Left lung (tissue), 10 donors: ENCODE data around the gene XPO4. TPM values are rescaled to one million over a fixed set of nuclear protein-coding genes. Genes with fewer than 3 reads are reported as not detected.
"Not testable (repeated sequence)": the region's sequence is repeated elsewhere in the genome, so short reads cannot be mapped to it uniquely, and the experiment has no call there.

Experiments
- ATAC-seq: fragments of 200-7000 bp; cut with Tn5 transposase; one replicate; pipeline ENCODE4 v1.9.1; 2020; ENCODE audit warnings: moderate library complexity
- DNase-seq, 4 donors: peaks; one replicate each; pipeline ENCODE4 v3.0.0-alpha.2; 2013 to 2020
- H3K27ac ChIP-seq, 2 donors: fragments of 200-600 bp; sonication (generic) in 1 of 2; one replicate each; pipeline versions ENCODE4 v1.5.0 to v1.8.0; 2020 to 2021
- H3K27me3 ChIP-seq, 2 donors: fragments of 200-600 bp; sonication (generic) in 1 of 2; one replicate each; pipeline versions ENCODE4 v1.5.0 to v1.8.0; 2020 to 2021
- H3K36me3 ChIP-seq, 2 donors: fragments of 200-600 bp; sonication (generic) in 1 of 2; one replicate each; pipeline versions ENCODE4 v1.5.0 to v1.8.0; 2020 to 2021
- H3K4me1 ChIP-seq, 2 donors: fragments of 200-600 bp; one replicate each; pipeline ENCODE4 v1.8.0; 2021
- H3K4me3 ChIP-seq, 2 donors: fragments of 200-600 bp; sonication (generic) in 1 of 2; one replicate each; pipeline versions ENCODE4 v1.5.0 to v1.8.0; 2020 to 2021; ENCODE audit warnings: mild to moderate bottlenecking in 1 of 2
- H3K9me3 ChIP-seq, 2 donors: fragments of 200-600 bp; sonication (generic) in 1 of 2; one replicate each; pipeline versions ENCODE4 v1.5.0 to v1.8.0; 2020 to 2021
- intact Hi-C, 2 donors: fragments of 100-400 bp; cut with DNase I; formaldehyde crosslinking; loops; one replicate each; pipeline versions ENCODE4 v1.11.2 to v1.14.2; 2022
- polyA plus RNA-seq, 6 donors: library from polyadenylated mRNA; unstranded; fragments of 120-200 nt; gene quantifications; one replicate each; pipeline ENCODE4 v1.2.1, GENCODE V29; 2013; ENCODE audit not compliant: insufficient read length in 6 of 6
- total RNA-seq, 2 donors: library from RNA; stranded (reverse); fragmentation: NEBNext Ultra II Directional; extraction: Animal tissue kit (Norgen Biotek cat#: 25700); gene quantifications; one replicate each; pipeline ENCODE4 v1.2.1, GENCODE V29; 2021
- TF ChIP-seq, protein P1 (sequence below), 2 donors: fragments of 200-600 bp; sonication (generic) in 1 of 2; IDR thresholded peaks; one replicate each; pipeline versions ENCODE4 v1.5.0 to v1.8.0; 2021; ENCODE audit warnings: antibody characterized with exemption in 2 of 2
- donor health status: DM: no; HTN: yes; CAD: no.
- donor health status: DM: no; HTN: no; CAD: no.

Gene XPO4
- total and polyA plus RNA-seq, 8 donors = 18.3 to 24.8 (median 19.4) TPM

- H3K36me3 ChIP-seq = no peaks in the 10 kb centered on the region
- TF ChIP-seq, protein P1, sequence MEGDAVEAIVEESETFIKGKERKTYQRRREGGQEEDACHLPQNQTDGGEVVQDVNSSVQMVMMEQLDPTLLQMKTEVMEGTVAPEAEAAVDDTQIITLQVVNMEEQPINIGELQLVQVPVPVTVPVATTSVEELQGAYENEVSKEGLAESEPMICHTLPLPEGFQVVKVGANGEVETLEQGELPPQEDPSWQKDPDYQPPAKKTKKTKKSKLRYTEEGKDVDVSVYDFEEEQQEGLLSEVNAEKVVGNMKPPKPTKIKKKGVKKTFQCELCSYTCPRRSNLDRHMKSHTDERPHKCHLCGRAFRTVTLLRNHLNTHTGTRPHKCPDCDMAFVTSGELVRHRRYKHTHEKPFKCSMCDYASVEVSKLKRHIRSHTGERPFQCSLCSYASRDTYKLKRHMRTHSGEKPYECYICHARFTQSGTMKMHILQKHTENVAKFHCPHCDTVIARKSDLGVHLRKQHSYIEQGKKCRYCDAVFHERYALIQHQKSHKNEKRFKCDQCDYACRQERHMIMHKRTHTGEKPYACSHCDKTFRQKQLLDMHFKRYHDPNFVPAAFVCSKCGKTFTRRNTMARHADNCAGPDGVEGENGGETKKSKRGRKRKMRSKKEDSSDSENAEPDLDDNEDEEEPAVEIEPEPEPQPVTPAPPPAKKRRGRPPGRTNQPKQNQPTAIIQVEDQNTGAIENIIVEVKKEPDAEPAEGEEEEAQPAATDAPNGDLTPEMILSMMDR (IDR thresholded peaks at IDR 0.05) = no peak
- no peaks in the 10 kb centered on the region for H3K9me3 ChIP-seq
- ATAC-seq = no peak
- H3K27ac ChIP-seq = no peak overlapping the region
- intact Hi-C loops = no loop called here
- H3K27me3 ChIP-seq = no peaks in the 10 kb centered on the region
- H3K4me1 ChIP-seq = no peaks in the 10 kb centered on the region
- DNase-seq = no peak
- H3K4me3 ChIP-seq = no peak overlapping the region
These were observed 10.8 kb downstream of the XPO4 start for GRCh38 chr13:20891768-20892167.

GRCh38 chr13:20891034-20891433 is 11.5 kb downstream of the XPO4 start:
- no peak for ATAC-seq
- intact Hi-C loops = no loop called here
- Histone ChIP-seq H3K4me1 (no peaks in the 10 kb centered on the region), H3K27me3 (no peaks in the 10 kb centered on the region), H3K9me3 (no peaks in the 10 kb centered on the region), H3K36me3 (no peaks in the 10 kb centered on the region), H3K4me3 (no peak overlapping the region), H3K27ac (no peak overlapping the region)
- TF ChIP-seq, protein P1 (IDR thresholded peaks at IDR 0.05) = no peak
- DNase-seq = no peak

- H3K27ac ChIP-seq, ATAC-seq, DNase-seq, intact Hi-C loops, H3K36me3 ChIP-seq, H3K9me3 ChIP-seq, H3K4me1 ChIP-seq, H3K4me3 ChIP-seq, H3K27me3 ChIP-seq: not testable (repeated sequence)
These were observed 12.0 kb downstream of the XPO4 start for GRCh38 chr13:20890540-20890939.

DNA sequence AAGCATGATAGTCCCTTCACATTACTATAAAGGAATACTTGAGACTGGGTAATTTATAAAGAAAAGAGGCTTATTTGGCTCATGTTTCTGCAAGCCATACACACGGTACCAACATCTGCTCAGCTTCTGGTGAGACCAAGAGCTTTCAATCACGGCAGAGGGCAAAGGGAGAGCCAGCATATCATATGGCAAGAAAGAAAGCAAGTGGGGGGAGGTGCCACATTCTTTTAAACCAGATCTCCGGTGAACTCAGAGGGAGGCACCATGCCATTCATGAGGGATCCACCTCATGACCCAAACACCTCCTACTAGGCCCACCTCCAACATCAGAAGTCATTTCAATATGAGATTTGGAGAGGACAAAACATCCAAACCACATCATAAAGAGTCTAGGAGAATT is 20.3 kb downstream of the XPO4 start:
- H3K27ac ChIP-seq = no peak overlapping the region
- ATAC-seq = no peak
- TF ChIP-seq, protein P1 (IDR thresholded peaks at IDR 0.05) = no peak
- no peak for DNase-seq
- H3K27me3 ChIP-seq = no peaks in the 10 kb centered on the region
- H3K4me3 ChIP-seq = no peak overlapping the region
- H3K9me3 ChIP-seq = no peaks in the 10 kb centered on the region
- H3K4me1 ChIP-seq = peaks cover 0 to 11% of the 10 kb centered on the region in 2 donors
- H3K36me3 ChIP-seq = no peaks in the 10 kb centered on the region
- intact Hi-C loops = no loop called here

GRCh38 chr13:20877902-20878301 is 24.6 kb downstream of the XPO4 start:
- Histone ChIP-seq H3K4me1 (peaks cover 0 to 3% of the 10 kb centered on the region in 2 donors), H3K4me3 (no peak overlapping the region), H3K27me3 (no peaks in the 10 kb centered on the region), H3K27ac (no peak overlapping the region), H3K9me3 (peaks cover 0 to 3% of the 10 kb centered on the region in 2 donors), H3K36me3 (no peaks in the 10 kb centered on the region)
- DNase-seq (no peak), ATAC-seq (peak; percentile 52)
- intact Hi-C loops = no loop called here
- TF ChIP-seq, protein P1 (IDR thresholded peaks at IDR 0.05) = no peak

GRCh38 chr13:20876802-20877201 is 25.7 kb downstream of the XPO4 start:
- intact Hi-C loops, H3K36me3 ChIP-seq, H3K4me1 ChIP-seq, H3K27ac ChIP-seq, H3K9me3 ChIP-seq, H3K4me3 ChIP-seq, DNase-seq, ATAC-seq, H3K27me3 ChIP-seq: not testable (repeated sequence)

GRCh38 chr13:20874439-20874838 is 28.1 kb downstream of the XPO4 start:
- H3K27me3 ChIP-seq, H3K9me3 ChIP-seq, ATAC-seq, DNase-seq, H3K36me3 ChIP-seq, intact Hi-C loops, H3K4me3 ChIP-seq, H3K27ac ChIP-seq, H3K4me1 ChIP-seq: not testable (repeated sequence)
